Fibroblast of lung (primary cell): ENCODE measurements around the gene HKDC1. TPM values are rescaled to one million over a fixed set of nuclear protein-coding genes. Genes with fewer than 3 reads are reported as not detected.

Experiments used
- DNase-seq, 2 donors: peaks; one replicate each; pipeline versions ENCODE4 v3.0.0 to v3.0.0-alpha.2; 2010; ENCODE audit warnings: low read depth in 2 of 2
- H2AFZ ChIP-seq: 2 replicates; pipeline ENCODE4 v1.5.1; 2012; ENCODE audit warnings: low read length, control low read depth, inconsistent platforms
- H3K27ac ChIP-seq: 2 replicates; pipeline ENCODE4 v1.5.1; 2011; ENCODE audit warnings: low read length, control low read depth; ENCODE audit not compliant: insufficient read depth
- H3K27me3 ChIP-seq: 2 replicates; pipeline ENCODE4 v1.5.1; 2011; ENCODE audit warnings: mild to moderate bottlenecking, low read length; ENCODE audit not compliant: control insufficient read depth, insufficient read depth
- H3K36me3 ChIP-seq: 2 replicates; pipeline ENCODE4 v1.5.1; 2011; ENCODE audit warnings: low read length; ENCODE audit not compliant: control insufficient read depth, insufficient read depth
- H3K4me1 ChIP-seq: 2 replicates; pipeline ENCODE4 v1.5.1; 2011; ENCODE audit warnings: low read length; ENCODE audit not compliant: control insufficient read depth, insufficient read depth; ENCODE audit errors: extremely low read depth
- H3K4me2 ChIP-seq: 2 replicates; pipeline ENCODE4 v1.5.1; 2011; ENCODE audit warnings: low read length, control low read depth; ENCODE audit not compliant: insufficient read depth; ENCODE audit errors: extremely low read depth
- H3K4me3 ChIP-seq, 4 experiments: fragments of 200-600 bp in 1 of 4; sonication (generic) in 1 of 4; replicated peaks in 1 of 4; 2 replicates each; pipeline ENCODE4 v1.5.1; 2011 to 2016; ENCODE audit warnings: low read length in 4 of 4, low read depth in 3 of 4, mild to moderate bottlenecking in 3 of 4, control low read depth in 2 of 4, inconsistent platforms in 1 of 4, mixed read lengths in 1 of 4; ENCODE audit not compliant: insufficient read depth in 1 of 4; ENCODE audit errors: control extremely low read depth in 1 of 4
- H3K79me2 ChIP-seq: 2 replicates; pipeline ENCODE4 v1.5.1; 2012; ENCODE audit warnings: mild to moderate bottlenecking, low read length, inconsistent platforms; ENCODE audit not compliant: control insufficient read depth, insufficient read depth
- H3K9ac ChIP-seq: 2 replicates; pipeline ENCODE4 v1.5.1; 2011; ENCODE audit warnings: mild to moderate bottlenecking, low read length, control low read depth; ENCODE audit not compliant: insufficient read depth
- H3K9me3 ChIP-seq: 2 replicates; pipeline ENCODE4 v1.5.1; 2012; ENCODE audit warnings: low read depth, low read length; ENCODE audit not compliant: control insufficient read depth, insufficient read depth
- H4K20me1 ChIP-seq: 2 replicates; pipeline ENCODE4 v1.5.1; 2011; ENCODE audit warnings: low read length; ENCODE audit not compliant: control insufficient read depth, insufficient read depth; ENCODE audit errors: extremely low read depth
- EZH2 ChIP-seq: IDR thresholded peaks from 2 replicates; pipeline ENCODE4 v1.5.1; 2012; ENCODE audit warnings: low read length, control low read depth, mild to moderate bottlenecking; ENCODE audit errors: missing control alignments
- polyA plus RNA-seq, 2 donors: library from polyadenylated mRNA; depleted of rRNA in 1 of 2; stranded (reverse) in 1 of 2; unstranded in 1 of 2; fragments of >200 nt; gene quantifications; 2 replicates each; pipeline ENCODE4 v1.2.1, GENCODE V29; 2011 to 2012; ENCODE audit warnings: missing spikeins in 1 of 2
- total RNA-seq: library from RNA; depleted of rRNA; stranded (reverse); fragments of >200 nt; gene quantifications from 2 replicates; pipeline ENCODE4 v1.2.1, GENCODE V29; 2014
- TF ChIP-seq, protein P1 (sequence below), 2 donors: IDR thresholded peaks in 1 of 2; conservative IDR thresholded peaks in 1 of 2; 1 replicate in 1 of 2; 2 replicates in 1 of 2; pipeline ENCODE4 v1.5.1; 2011 to 2012; ENCODE audit warnings: low read length in 2 of 2, control low read depth in 1 of 2, inconsistent platforms in 1 of 2, low read depth in 1 of 2, mild to moderate bottlenecking in 1 of 2

HKDC1 gene
- total and polyA plus RNA-seq, 2 donors (not counting 1 experiment from before 2014, with no cell fraction given), result 0.12 to 1.8 TPM

- no peak overlapping the region for H2AFZ ChIP-seq
- no peaks in the 10 kb centered on the region for H4K20me1 ChIP-seq
- TF ChIP-seq, protein P1, sequence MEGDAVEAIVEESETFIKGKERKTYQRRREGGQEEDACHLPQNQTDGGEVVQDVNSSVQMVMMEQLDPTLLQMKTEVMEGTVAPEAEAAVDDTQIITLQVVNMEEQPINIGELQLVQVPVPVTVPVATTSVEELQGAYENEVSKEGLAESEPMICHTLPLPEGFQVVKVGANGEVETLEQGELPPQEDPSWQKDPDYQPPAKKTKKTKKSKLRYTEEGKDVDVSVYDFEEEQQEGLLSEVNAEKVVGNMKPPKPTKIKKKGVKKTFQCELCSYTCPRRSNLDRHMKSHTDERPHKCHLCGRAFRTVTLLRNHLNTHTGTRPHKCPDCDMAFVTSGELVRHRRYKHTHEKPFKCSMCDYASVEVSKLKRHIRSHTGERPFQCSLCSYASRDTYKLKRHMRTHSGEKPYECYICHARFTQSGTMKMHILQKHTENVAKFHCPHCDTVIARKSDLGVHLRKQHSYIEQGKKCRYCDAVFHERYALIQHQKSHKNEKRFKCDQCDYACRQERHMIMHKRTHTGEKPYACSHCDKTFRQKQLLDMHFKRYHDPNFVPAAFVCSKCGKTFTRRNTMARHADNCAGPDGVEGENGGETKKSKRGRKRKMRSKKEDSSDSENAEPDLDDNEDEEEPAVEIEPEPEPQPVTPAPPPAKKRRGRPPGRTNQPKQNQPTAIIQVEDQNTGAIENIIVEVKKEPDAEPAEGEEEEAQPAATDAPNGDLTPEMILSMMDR (conservative IDR thresholded peaks at IDR 0.05 in 1 of 2, IDR thresholded peaks at IDR 0.05 in 1 of 2; ENCODE audit: low read depth in 1 of 2, low read length in 2 of 2), result no peak
- no peak for TF ChIP-seq EZH2
- H3K27ac ChIP-seq, result no peak overlapping the region
- H3K4me1 ChIP-seq, result peaks cover 7% of the 10 kb centered on the region
- H3K4me2 ChIP-seq, result no peak overlapping the region
- no peak overlapping the region for H3K9ac ChIP-seq
- H3K9me3 ChIP-seq, result no peaks in the 10 kb centered on the region
- H3K4me3 ChIP-seq, result no peak overlapping the region
- H3K79me2 ChIP-seq, result no peaks in the 10 kb centered on the region
- no peak for DNase-seq
- H3K36me3 ChIP-seq, result no peaks in the 10 kb centered on the region
- no peaks in the 10 kb centered on the region for H3K27me3 ChIP-seq
Observed at GRCh38 chr10:69229616-69229916, 9.4 kb downstream of the HKDC1 start.

DNA sequence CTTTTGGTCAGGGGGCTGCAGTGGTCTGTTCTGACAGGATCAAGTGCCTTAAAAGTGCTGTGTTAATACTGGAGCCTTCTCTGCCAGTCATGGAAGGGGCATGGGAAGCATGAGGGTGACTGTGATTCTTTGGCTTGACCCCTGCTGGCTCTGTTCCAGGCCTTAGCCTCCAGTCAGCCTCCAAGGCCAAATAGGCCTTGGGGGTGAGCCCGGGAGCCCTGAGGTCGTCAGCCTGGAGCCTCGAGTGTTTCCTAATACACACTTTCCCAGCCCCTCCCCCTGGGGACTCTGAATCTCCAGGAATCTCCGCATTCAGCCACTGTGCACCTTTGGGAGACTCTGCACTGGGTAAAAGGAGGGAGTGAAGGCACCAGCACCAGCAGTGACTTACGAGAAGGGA, 10.0 kb downstream of the HKDC1 start:
- Histone ChIP-seq H3K9ac (no peak overlapping the region), H3K27me3 (no peaks in the 10 kb centered on the region), H3K79me2 (no peaks in the 10 kb centered on the region), H3K9me3 (no peaks in the 10 kb centered on the region), H2AFZ (no peak overlapping the region), H3K36me3 (no peaks in the 10 kb centered on the region), H3K27ac (no peak overlapping the region), H3K4me3 (no peak overlapping the region), H3K4me1 (peaks cover 7% of the 10 kb centered on the region), H3K4me2 (no peak overlapping the region), H4K20me1 (no peaks in the 10 kb centered on the region)
- no peak for DNase-seq
- TF ChIP-seq EZH2, result no peak
- TF ChIP-seq, protein P1 (conservative IDR thresholded peaks at IDR 0.05 in 1 of 2, IDR thresholded peaks at IDR 0.05 in 1 of 2; ENCODE audit: low read depth in 1 of 2, low read length in 2 of 2), result no peak

- Histone ChIP-seq H3K4me3 (no peak overlapping the region), H3K4me1 (peaks cover 7% of the 10 kb centered on the region), H3K27me3 (no peaks in the 10 kb centered on the region), H3K9me3 (no peaks in the 10 kb centered on the region), H3K36me3 (no peaks in the 10 kb centered on the region), H3K4me2 (no peak overlapping the region), H3K79me2 (no peaks in the 10 kb centered on the region), H3K27ac (no peak overlapping the region), H4K20me1 (no peaks in the 10 kb centered on the region), H2AFZ (no peak overlapping the region), H3K9ac (no peak overlapping the region)
- no peak for TF ChIP-seq EZH2
- TF ChIP-seq, protein P1 (conservative IDR thresholded peaks at IDR 0.05 in 1 of 2, IDR thresholded peaks at IDR 0.05 in 1 of 2; ENCODE audit: low read depth in 1 of 2, low read length in 2 of 2), result peak in 1 of 2 donors; percentile 4
- DNase-seq, result peak; percentile 69 to 87
Observed at GRCh38 chr10:69232252-69232651, 12.1 kb downstream of the HKDC1 start.
